ENCODE results near the gene ZFP1. TPM values are rescaled to one million over a fixed set of nuclear protein-coding genes. Genes with fewer than 3 reads are reported as not detected.

The ZFP1 gene
- 8.9 and 10.2 TPM in 2 replicates for total RNA-seq (2014; rRNA removed; shearing (Covaris generic))

GRCh38 chr16:75148311-75149195 is at the start of gene ZFP1:
Gene ZFP1, plus strand, starts transcription at chr16:75148524. Its CDS starts 4,428 bp downstream, at chr16:75152952.
- peak; percentile 93 for DNase-seq (ENCODE audit: low read depth)

GRCh38 chr16:75099075-75099667 is 49.2 kb upstream of the ZFP1 start:
- no peak for DNase-seq (ENCODE audit: low read depth)

- DNase-seq (ENCODE audit: low read depth), result peak; percentile 55
Observed at GRCh38 chr16:75099738-75100602, 48.4 kb upstream of the ZFP1 start.

- DNase-seq (ENCODE audit: low read depth), result no peak
Observed at GRCh38 chr16:75100603-75100990, 47.7 kb upstream of the ZFP1 start.

- DNase-seq (ENCODE audit: low read depth), result no peak
Observed at GRCh38 chr16:75101635-75102034, 46.7 kb upstream of the ZFP1 start.

GRCh38 chr16:75102595-75102994 is 45.7 kb upstream of the ZFP1 start:
- no peak for DNase-seq (ENCODE audit: low read depth)

GRCh38 chr16:75103994-75104393 is 44.3 kb upstream of the ZFP1 start:
- no peak for DNase-seq (ENCODE audit: low read depth)

- DNase-seq (ENCODE audit: low read depth), result no peak
Observed at GRCh38 chr16:75104836-75105235, 43.5 kb upstream of the ZFP1 start.

GRCh38 chr16:75105306-75106061 is 42.8 kb upstream of the ZFP1 start:
- DNase-seq (ENCODE audit: low read depth), result no peak

- DNase-seq (ENCODE audit: low read depth), result no peak
Observed at GRCh38 chr16:75106351-75107274, 41.7 kb upstream of the ZFP1 start.

- DNase-seq (ENCODE audit: low read depth), result no peak
Observed at GRCh38 chr16:75107505-75107904, 40.8 kb upstream of the ZFP1 start.

- DNase-seq (ENCODE audit: low read depth), result peak; percentile 94
Observed at GRCh38 chr16:75108792-75109731, 39.3 kb upstream of the ZFP1 start.

GRCh38 chr16:75109732-75110243 is 38.5 kb upstream of the ZFP1 start:
- no peak for DNase-seq (ENCODE audit: low read depth)

GRCh38 chr16:75110637-75111513 is 37.4 kb upstream of the ZFP1 start:
- DNase-seq (ENCODE audit: low read depth), result peak; percentile 87

- no peak for DNase-seq (ENCODE audit: low read depth)
Observed at GRCh38 chr16:75111514-75111940, 36.8 kb upstream of the ZFP1 start.

GRCh38 chr16:75111961-75112733 is 36.2 kb upstream of the ZFP1 start:
- no peak for DNase-seq (ENCODE audit: low read depth)
